HAP-1 (cell line): ENCODE results near the gene SEPTIN10.

ENCODE experiments used
- DNase-seq, 2 experiments: peaks; one replicate each; pipeline ENCODE4 v3.0.0-alpha.2; 2016 to 2020; ENCODE audit warnings: low spot score in 2 of 2
- H3K27me3 ChIP-seq: fragments of 250-450 bp; sonication (Bioruptor Pico); 2 replicates; pipeline ENCODE4 v1.5.1; 2020; ENCODE audit warnings: low read depth, mild to moderate bottlenecking, moderate library complexity
- H3K36me3 ChIP-seq: fragments of 250-450 bp; sonication (Bioruptor Pico); replicated peaks from 2 replicates; pipeline ENCODE4 v1.5.1; 2020; ENCODE audit warnings: mild to moderate bottlenecking
- H3K4me1 ChIP-seq: fragments of 250-450 bp; sonication (Bioruptor Pico); 2 replicates; pipeline ENCODE4 v1.5.1; 2020; ENCODE audit warnings: mild to moderate bottlenecking
- H3K4me3 ChIP-seq: fragments of 250-450 bp; sonication (Bioruptor Pico); 2 replicates; pipeline ENCODE4 v1.5.1; 2020; ENCODE audit warnings: mild to moderate bottlenecking, moderate library complexity
- H3K9me3 ChIP-seq: fragments of 250-450 bp; sonication (Bioruptor Pico); 2 replicates; pipeline ENCODE4 v1.5.1; 2020; ENCODE audit warnings: mild to moderate bottlenecking, moderate library complexity
- in situ Hi-C: fragments of 300-500 bp; cut with MboI; formaldehyde crosslinking; loops from 3 replicates; pipeline ENCODE4 v1.14.3; 2020; ENCODE audit warnings: low sequenced_read_pairs, inconsistent platforms, mixed read lengths

The SEPTIN10 gene

DNA sequence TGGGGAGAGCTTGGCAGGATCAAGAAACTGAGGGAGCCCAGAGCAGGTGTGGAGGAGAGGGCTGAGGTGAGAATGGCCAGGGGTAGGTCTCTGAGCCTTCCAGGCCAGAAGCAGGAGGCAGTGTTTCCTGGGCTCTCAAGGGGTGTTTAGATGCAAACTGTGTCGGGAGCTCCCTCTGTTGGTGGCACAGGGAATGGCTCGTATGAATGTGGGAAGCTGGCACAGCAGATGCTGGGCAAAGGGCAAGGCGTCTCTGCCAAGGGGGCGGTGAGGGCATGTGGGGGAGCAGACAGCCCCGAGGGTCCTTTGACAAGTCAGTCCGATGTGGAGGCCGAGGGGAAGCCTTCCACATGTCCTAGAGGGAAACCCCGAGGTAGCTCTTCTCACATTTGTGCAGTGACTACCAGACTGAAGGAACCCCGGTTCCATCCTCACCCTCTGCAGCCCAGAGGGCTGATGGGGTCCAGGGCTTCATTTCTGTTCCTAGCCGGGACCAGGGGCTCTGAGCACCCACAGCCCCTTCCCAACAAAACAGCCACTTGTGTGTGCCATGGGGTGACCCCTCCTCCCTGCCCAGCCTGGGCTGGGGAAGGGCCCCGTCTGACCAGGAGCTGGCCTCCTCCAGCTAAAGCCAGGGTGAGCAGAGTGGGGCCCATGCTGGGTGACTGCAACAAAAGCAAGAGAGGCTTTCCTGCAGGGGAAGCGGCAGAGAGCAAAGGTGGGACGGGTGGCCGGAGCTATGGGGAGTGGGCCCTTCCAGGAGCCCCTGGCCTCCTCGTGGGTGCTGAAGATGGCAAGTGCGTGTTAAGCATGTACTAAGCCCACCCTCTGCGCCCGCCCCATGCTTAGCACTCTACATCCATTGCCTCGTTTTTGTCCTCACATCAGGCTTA, 103.4 kb downstream of the SEPTIN10 start:
- Histone ChIP-seq H3K4me3 (no peak overlapping the region), H3K9me3 (no peaks in the 10 kb centered on the region), H3K27me3 (no peaks in the 10 kb centered on the region), H3K4me1 (no peaks in the 10 kb centered on the region), H3K36me3 (no peaks in the 10 kb centered on the region)
- peak; percentile 52 to 80 for DNase-seq
- in situ Hi-C loops = no loop called here

DNA sequence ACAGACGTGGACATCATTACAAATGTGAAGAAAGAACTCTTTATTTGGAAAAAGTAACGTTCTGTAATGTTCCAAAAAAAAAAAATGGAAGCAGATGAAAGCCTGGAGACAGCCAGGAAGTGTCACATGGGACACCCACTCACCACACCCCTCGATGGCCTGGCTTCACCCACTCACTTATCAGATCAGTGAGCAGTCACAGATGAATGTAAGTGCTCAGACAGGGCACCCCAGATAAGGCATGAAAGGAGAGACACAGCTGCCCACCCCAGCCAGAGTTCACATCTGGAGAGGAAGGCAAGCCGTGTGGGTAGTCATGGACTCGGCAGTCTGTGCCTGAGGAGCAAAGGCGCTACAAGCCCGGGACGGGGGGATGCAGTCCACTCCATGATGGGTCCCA, 105.2 kb downstream of the SEPTIN10 start:
- Histone ChIP-seq H3K4me1 (no peaks in the 10 kb centered on the region), H3K36me3 (no peaks in the 10 kb centered on the region), H3K9me3 (no peaks in the 10 kb centered on the region), H3K4me3 (no peak overlapping the region), H3K27me3 (no peaks in the 10 kb centered on the region)
- no peak for DNase-seq
- in situ Hi-C loops = loop anchor here (5.0 kb wide), 1 partner anchor 381 kb away; the partner anchor contains the start of gene SH3RF3

DNA sequence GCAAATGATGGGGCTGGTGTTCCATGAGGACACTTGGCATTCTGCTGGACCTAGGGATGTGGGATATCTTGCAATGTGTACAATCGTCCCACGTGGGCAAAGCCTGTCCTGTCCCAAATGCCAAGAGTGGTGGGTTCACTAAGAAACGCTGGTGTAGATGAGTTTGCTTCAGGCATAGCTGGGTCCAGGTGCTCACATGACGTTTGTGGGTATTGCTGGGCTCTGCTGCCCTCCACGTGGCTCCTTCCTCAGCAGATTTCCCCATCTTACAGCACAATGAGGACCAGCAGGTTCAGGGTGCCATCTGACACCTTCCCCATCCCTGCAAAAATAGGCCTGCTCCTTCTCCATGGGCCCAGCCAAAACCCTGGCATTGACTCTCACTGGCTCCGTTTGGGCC, 105.9 kb downstream of the SEPTIN10 start:
- in situ Hi-C loops = loop anchor here (5.0 kb wide), 1 partner anchor 381 kb away; the partner anchor contains the start of gene SH3RF3
- no peak overlapping the region for H3K4me3 ChIP-seq
- 0 out of 2 replicates have a peak, but pooled peaks cover 2% of the 10 kb centered on the region for H3K27me3 ChIP-seq
- no peaks in the 10 kb centered on the region for H3K4me1 ChIP-seq
- no peaks in the 10 kb centered on the region for H3K9me3 ChIP-seq
- no peaks in the 10 kb centered on the region for H3K36me3 ChIP-seq
- DNase-seq = no peak

DNA sequence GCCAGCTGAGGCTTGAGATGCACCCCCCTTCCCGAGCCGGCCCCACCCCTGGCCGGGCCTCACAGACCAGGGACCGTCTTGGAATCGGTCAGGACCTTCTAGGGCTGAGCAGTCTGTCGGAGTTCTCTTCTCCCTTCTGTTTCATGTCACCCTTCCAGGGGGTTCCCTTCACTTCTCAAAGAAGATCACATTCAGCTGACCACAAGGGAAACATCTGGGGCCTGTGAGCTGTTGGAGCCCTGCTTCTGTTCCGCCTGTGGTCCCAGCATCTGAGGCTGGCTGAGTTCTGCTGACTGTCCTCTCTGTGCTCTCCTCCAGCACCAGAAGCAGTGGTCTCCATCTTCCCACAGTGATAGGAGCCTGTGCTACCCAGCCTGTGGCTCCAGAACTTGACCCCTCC, 106.5 kb downstream of the SEPTIN10 start:
- Histone ChIP-seq H3K4me1 (no peaks in the 10 kb centered on the region), H3K36me3 (no peaks in the 10 kb centered on the region), H3K4me3 (no peak overlapping the region), H3K9me3 (no peaks in the 10 kb centered on the region), H3K27me3 (0 out of 2 replicates have a peak, but pooled peaks cover 5% of the 10 kb centered on the region)
- in situ Hi-C loops = loop anchor here (5.0 kb wide), 1 partner anchor 380 kb away; the partner anchor contains the start of gene SH3RF3
- DNase-seq = no peak

DNA sequence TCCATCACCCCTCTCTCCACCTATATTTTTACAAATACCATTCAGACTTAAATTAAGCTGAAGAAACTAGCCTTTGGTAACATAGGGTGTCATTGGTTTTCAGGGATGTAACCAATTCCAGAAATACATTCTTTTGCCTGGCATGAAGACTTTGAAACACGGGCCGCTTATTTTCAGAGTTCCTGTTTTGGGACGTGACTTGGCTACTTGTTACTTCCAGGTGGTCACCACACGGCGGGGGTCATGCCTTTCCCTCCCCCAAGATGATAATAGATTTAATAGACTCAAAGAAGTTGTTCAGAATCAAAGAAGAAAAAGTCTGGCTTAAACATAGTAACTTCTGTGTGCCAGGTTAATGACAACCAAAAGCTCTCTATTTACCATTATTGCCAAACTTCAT, 110.6 kb downstream of the SEPTIN10 start:
- H3K4me3 ChIP-seq = no peak overlapping the region
- H3K27me3 ChIP-seq = 0 out of 2 replicates have a peak, but pooled peaks cover 5% of the 10 kb centered on the region
- in situ Hi-C loops = no loop called here
- H3K9me3 ChIP-seq = no peaks in the 10 kb centered on the region
- no peak for DNase-seq
- H3K36me3 ChIP-seq = no peaks in the 10 kb centered on the region
- H3K4me1 ChIP-seq = no peaks in the 10 kb centered on the region

DNA sequence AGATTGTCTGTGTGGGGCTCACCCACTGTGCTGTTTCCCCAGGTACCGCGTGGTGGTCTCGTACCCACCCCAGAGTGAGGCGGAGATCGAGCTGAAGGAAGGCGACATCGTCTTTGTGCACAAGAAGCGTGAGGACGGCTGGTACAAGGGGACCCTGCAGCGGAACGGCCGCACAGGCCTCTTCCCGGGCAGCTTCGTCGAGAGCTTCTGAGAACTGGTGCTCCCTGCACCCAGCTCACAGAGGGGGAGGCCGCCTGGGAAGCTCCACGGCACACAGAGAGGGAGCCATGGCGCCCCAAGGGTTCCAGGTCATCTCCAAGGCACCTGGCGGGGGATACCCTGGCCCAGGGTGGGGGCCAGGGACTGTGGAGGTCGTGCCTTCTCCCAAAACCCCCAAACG, 112.3 kb downstream of the SEPTIN10 start:
- no peaks in the 10 kb centered on the region for H3K36me3 ChIP-seq
- in situ Hi-C loops = no loop called here
- H3K4me1 ChIP-seq = no peaks in the 10 kb centered on the region
- H3K27me3 ChIP-seq = 0 out of 2 replicates have a peak, but pooled peaks cover 5% of the 10 kb centered on the region
- H3K9me3 ChIP-seq = no peaks in the 10 kb centered on the region
- no peak overlapping the region for H3K4me3 ChIP-seq
- DNase-seq = no peak

DNA sequence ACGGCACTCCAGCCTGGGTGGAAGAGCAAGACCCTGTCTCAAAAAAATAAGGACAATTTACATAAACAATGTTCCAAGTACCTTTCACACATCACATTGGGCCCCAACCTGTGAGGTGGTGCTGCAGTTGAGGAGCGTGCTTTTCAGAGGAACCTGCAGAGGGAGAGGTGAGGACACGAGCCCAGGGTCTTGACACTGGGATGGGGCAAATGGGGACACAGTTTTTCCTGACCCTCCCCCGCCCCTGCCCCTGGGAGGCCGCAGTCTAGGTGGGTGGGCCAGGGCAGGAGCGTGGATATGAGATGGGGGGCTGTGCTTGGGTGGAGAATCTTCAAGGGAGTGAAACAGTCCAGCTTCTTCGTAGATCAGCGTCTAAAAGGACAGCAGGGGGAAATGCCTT, 112.9 kb downstream of the SEPTIN10 start:
- Histone ChIP-seq H3K36me3 (no peaks in the 10 kb centered on the region), H3K4me1 (no peaks in the 10 kb centered on the region), H3K4me3 (no peak overlapping the region), H3K27me3 (0 out of 2 replicates have a peak, but pooled peaks cover 5% of the 10 kb centered on the region), H3K9me3 (no peaks in the 10 kb centered on the region)
- no peak for DNase-seq
- in situ Hi-C loops = no loop called here

DNA sequence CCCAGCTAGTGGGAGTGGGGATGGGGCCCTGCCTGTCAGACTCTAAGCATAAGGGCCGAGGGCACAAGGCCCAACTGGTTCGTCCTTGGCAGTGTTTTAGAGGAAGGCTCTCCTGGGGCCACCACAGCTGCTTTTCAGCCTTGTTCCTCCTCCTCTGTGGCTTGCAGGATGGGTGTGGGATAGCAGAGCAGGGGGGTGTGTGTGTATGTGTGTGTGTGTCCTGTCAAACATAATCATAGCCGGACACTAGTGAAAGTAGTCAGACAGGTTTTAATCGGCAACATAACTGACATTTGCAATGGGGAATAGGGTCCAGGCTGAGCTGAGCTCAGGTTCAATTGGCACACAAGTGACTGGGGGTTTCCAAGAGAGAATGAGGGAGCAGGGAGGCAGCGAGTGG, 114.2 kb downstream of the SEPTIN10 start:
- no peaks in the 10 kb centered on the region for H3K9me3 ChIP-seq
- no peak for DNase-seq
- H3K27me3 ChIP-seq = 0 out of 2 replicates have a peak, but pooled peaks cover 5% of the 10 kb centered on the region
- in situ Hi-C loops = no loop called here
- H3K4me1 ChIP-seq = no peaks in the 10 kb centered on the region
- no peak overlapping the region for H3K4me3 ChIP-seq
- no peaks in the 10 kb centered on the region for H3K36me3 ChIP-seq

DNA sequence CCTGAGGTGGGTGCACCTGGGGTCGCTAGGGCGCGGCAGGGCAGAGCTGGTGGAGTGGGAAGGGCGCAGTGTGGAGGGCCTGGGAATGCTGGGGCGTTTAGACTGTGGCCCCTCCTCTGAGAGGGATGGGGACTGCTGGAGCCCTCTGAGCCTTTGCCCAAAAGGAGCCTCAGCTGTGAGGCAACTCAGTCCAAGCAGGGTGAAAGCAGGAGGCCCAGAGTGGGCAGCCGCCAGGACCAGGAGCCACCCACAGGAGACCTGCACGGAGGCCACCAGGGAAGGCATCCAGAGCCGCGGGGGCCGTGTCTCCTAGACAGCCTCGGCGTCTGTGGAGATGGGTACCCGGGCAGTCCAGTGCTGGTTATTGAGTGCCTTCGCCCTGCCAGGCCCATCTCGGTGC, 114.9 kb downstream of the SEPTIN10 start:
- no peak for DNase-seq
- Histone ChIP-seq H3K4me1 (no peaks in the 10 kb centered on the region), H3K4me3 (no peak overlapping the region), H3K27me3 (0 out of 2 replicates have a peak, but pooled peaks cover 5% of the 10 kb centered on the region), H3K36me3 (no peaks in the 10 kb centered on the region), H3K9me3 (no peaks in the 10 kb centered on the region)
- in situ Hi-C loops = no loop called here

DNA sequence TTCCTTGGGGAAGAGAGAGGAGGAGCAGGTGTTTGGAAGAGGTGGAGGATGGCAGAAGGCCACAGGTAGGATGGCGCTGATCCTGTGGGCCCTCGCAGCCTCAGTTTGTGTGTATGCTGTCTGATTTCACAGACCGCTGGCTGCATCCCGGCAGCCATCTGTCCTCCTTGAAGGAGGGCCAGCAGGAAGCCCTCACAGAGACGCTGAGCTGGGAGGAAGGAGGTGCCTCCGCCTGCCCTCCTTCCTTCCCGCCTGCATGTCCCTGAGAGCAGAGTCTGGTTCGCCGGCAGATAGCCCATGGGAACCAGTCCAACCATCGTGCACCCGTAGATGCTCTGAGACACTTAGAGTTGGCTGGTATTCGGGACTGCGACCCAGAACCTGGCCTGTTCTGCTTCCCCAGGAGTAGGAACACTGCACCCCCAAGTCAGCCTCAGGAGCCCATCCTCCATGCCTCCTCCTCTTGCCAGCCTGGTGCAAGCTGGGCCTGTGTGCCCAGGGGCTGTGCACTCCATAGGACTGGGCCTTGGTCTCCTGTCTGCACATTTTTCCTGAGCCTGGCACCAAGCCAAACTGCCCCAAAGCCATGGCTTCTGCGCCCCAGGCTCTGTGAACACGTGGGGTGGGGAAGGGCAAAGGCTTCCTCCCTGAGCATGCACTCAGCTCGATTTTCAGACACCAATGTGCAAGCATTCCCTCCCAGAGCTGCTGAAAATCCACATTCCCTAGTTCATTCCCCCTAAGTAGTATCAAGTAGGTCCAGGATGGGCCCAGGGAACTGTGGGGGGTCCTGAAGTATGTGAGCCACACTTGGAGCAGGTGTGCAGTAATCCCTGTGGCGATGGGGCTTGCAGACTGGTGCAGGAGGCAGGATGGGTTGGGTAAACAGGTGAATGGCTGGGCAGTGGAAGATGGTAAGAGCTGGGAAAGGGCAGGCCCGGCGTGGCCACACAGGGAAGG, 115.6 kb downstream of the SEPTIN10 start:
- in situ Hi-C loops = no loop called here
- no peak for DNase-seq

DNA sequence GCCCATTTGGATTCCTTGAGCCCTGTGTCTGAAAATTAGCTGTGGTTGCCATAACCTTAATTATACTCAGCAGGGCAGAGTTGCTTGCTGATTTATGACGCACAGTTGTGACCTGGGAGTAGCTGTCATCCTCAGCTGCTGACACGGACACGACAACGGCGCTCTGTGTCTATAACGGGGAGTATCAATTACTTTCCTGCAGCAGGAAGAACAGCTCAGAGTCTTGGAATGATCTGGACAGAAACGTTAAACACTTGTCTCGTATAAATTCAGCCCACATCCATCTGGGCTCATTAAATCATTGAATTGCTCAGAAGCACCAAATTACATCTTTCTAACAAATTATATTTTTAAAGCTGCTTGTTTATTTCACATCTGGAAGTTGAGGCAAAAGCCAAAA, 116.3 kb downstream of the SEPTIN10 start:
- DNase-seq = no peak

More for the DNA sequence above, 115.6 kb downstream of the SEPTIN10 start:
- Histone ChIP-seq H3K4me1 (no peaks in the 10 kb centered on the region), H3K4me3 (no peak overlapping the region), H3K27me3 (0 out of 2 replicates have a peak, but pooled peaks cover 5% of the 10 kb centered on the region), H3K9me3 (no peaks in the 10 kb centered on the region), H3K36me3 (no peaks in the 10 kb centered on the region)

DNA sequence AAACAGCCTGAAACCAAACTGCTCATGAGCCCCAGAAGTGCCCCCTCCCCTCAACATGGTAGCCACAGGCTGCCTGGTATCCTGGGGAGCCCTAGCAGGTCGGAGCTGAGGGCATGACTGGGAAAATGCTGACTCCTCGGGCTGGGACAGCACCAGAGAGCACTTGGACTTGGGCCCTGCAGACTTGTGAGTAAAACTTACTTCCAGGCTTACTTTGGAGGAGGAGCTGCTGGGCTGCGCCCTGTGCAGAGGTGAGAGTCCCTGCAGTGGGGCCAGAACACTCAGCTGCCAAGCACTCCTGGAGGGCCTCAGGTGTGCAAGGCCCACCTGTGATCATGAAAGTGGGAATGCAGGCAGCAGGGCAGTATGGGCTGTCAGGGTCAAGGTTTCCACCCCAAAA, 119.4 kb downstream of the SEPTIN10 start:
- DNase-seq = no peak
- Histone ChIP-seq H3K27me3 (no peaks in the 10 kb centered on the region), H3K9me3 (no peaks in the 10 kb centered on the region), H3K4me3 (no peak overlapping the region), H3K4me1 (no peaks in the 10 kb centered on the region), H3K36me3 (no peaks in the 10 kb centered on the region)
- in situ Hi-C loops = no loop called here

More for the DNA sequence above, 116.3 kb downstream of the SEPTIN10 start:
- H3K4me3 ChIP-seq = no peak overlapping the region
- no peaks in the 10 kb centered on the region for H3K27me3 ChIP-seq
- H3K4me1 ChIP-seq = no peaks in the 10 kb centered on the region
- in situ Hi-C loops = no loop called here
- H3K9me3 ChIP-seq = no peaks in the 10 kb centered on the region
- H3K36me3 ChIP-seq = no peaks in the 10 kb centered on the region

DNA sequence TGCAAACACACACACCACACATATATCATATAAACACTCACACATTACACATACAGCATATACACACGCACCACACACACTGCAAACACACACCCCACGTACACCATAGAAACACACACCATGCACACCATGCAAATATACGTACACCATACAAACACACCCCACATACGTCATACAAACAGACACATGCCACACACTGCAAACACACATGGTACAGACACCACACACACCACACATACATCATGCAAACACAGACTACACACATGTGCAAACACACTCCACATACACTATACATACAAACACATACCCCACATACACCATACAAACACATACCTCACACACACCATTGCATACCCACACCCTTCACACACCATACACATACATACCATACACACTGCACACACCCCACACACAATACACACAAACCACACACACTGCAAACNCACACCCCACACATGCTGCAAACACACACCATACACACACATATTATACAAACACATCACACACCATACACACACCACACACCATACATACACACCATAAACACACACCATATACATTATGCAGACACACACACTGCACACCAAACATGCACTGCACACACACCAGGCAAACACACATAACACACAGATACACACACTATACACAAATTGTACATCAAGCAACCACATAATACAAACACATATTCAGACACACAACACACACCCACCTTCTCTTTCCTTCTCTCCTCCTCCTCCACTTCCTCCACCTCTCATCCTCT, 120.4 kb downstream of the SEPTIN10 start:
- in situ Hi-C loops = no loop called here
- H3K9me3 ChIP-seq = no peaks in the 10 kb centered on the region
- no peak overlapping the region for H3K4me3 ChIP-seq
- no peaks in the 10 kb centered on the region for H3K4me1 ChIP-seq
- DNase-seq = no peak
- H3K36me3 ChIP-seq = no peaks in the 10 kb centered on the region
- H3K27me3 ChIP-seq = no peaks in the 10 kb centered on the region
